Stimulated activated CD8-positive, alpha-beta memory T cell treated with anti-CD3 and anti-CD28 coated beads, Interleukin-15, amount 100 ng/mL, for 24 hours (primary cell): ENCODE data around the gene TPSG1.

Source experiments
- DNase-seq: peaks from one replicate; pipeline ENCODE4 v3.0.0-alpha.2; 2020; ENCODE audit warnings: low read depth

Gene TPSG1

DNA sequence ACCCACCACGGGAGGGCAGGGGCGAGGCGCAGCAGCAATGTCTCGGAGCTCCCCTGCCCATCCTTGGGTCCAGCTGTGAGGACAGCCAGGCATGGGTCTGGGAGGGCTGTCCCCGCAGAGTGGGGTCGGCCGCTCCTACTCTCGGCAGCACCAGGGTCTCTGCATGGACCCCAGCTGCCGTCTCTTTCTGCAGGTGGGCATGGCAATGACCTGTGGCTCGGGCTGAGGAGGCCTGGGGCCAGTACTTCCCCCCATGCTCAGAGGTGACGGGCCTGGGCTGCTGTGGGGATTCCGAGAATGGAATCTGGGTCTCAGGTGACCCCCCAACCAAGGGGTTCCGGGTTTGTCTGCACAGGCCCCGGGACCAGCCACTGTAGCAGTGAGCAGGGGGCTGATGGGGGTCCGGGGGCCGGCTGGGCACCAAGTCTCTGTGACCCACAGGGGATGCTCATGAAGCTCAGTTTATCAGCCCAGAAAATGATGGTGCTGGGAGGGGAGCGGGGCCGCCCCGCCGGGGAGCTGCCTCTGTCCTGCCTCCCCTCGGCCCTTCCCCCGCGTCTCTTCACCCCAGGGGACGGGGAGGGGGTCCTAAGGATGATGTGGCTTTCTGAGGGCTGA is 48.7 kb downstream of the TPSG1 start:
- DNase-seq: no peak

DNA sequence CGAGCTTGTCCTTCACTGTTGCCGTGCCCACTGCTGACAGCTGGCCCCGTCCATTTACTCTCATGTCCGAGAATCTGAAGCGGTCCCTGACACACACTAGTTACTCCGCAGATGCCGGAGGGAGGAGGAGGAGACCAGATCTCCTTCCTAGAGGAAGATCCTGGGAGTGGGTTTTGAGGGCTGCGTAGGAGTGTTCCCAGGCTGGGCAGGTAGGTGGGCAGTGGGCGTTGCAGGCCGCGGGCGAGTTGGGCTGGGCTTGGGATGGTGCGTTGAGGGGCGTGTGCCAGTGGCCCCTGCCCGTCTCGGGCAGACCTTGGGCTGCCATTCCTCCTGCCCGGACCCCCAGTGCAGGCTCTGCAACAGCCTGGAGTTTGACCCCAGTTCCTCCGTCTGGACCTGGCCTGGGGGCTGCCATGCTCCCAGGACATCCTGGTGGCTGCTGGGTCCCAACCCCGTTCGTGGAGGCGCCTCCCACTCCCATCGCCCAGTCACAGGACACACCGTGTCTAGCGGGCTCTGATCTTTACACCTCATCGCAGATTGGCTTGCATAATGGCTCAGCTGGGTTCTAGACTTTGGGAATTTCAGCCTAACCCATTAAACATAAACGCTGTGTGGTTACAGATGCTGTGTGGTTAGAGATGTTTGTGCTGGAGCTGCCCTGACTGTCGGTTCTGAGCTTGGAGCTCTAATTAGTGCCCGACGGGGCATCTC is 49.3 kb downstream of the TPSG1 start:
- DNase-seq: no peak

DNA sequence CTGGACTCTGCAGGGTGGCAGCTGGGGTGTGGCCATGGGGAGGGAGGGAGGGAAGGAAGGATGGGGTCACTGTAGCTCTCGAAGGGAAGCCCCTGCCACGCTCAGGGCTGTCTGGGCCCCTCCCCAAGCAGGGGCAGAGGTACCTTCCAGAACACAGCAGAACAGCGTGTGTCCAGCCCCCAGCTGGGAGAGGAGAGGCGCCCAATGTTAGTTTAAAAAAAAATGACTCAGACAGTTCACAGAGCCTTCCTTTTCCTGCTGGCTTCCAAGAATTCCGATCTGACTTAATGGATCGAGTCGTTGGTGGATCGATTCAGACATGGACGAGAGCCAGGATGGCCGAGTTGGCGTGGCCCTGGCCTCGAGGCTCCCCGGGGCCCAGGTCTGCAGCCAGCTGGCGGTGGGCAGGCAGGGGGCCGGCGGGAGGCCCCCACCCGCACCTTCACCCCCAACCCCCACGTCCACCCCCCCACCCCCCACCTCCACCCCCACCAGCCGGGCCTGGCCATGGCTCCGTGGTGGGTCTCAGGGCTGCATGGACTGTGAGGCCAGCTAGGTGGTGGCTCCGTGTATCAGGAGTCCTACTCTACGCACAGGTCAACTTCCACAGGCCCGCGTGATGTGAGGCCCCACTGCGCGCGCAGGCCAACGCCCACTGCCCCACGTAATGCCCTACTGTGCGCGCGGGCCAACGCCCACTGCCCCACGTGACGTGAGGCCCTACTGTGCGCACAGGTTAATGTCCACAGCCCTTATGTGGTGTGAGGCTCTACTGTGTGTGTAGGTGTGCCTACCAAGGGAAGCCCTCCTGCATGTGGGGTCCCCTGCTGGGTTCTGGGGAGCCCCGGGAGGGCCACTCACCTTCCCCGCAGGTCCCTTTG is 50.4 kb downstream of the TPSG1 start:
- no peak for DNase-seq

DNA sequence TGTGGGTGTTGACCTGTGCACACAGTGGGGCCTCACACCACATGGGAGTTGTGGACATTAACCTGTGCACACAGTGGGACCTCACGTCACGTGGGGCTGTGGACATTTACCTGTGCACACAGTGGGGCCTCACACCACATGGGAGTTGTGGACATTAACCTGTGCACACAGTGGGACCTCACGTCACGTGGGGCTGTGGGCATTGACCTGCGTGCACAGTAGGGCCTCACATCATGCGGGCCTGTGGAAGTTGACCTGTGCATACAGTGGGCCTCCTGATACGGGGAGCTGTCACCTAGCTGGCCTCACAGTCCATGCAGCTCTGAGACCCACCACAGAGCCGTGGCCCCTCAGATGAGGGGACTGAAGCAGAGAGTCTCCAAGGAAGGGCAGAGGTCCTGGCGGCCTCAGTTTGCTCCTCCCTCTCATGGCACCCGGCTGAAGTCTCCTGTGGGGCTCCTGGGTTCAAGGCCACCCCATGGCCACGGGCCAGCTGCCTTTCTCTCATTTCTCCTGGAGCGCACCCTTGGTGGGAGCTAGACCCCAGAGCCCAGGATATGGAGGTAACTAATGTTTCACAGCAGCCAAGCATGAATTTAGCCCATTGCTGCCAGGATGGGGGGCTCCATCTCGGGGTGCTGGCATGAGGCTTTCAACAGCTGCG is 51.1 kb downstream of the TPSG1 start:
- DNase-seq: no peak

DNA sequence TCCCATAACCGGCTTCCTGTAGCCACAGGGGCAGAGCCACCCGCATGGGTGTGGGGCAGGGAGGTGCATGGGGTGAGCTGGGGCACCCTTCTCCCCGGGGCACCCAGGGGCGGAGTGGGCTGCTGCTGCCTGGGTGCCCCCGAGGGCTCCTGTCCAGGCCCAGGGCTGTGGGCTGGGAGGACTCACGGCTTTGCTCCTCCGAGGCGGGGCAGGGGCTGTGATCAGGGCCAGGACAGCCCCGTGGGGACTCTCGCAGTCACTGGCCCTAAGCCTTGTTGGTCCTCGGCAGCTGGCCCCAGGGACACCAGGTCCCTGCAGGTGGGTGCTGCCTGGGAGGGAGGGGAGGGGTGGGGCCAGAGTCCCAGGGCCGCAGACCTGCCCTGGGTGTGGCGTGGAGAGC is 52.4 kb downstream of the TPSG1 start:
- DNase-seq: no peak

DNA sequence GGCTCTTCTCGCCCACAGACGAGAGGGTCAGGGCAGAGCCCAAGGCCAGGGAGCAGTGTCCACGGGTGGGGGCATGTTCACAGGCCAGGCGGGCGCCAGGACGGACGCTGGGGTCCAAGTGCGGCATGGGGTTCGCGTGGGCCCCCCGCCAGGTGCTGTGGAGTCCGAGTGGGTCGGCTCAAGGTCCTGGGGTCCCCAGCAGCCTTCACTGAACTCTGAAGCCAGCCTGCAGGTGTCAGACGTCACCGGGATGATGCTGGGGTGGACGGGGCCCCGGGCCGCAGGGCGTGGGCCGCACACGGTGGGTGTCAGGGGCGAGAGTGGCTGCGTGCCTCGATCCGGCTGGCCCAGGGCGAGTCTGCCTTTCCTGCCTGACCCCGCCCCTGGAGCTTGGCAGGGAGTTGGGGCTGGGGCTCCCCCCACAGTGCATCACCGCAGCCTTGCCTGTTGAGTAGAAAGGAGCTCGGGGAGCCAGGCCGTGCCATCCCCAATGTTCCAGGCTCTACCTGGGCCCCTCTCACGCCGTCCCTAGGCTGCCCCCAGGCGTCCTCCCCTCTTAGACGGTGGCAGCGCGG is 53.1 kb downstream of the TPSG1 start:
- no peak for DNase-seq
